NCI-H146 treated with DMSO at 0.1 percent for 48 hours (cell line): ENCODE data around the gene ADAMTS2.

Source experiments
- DNase-seq: peaks from one replicate; lab custom pipeline; 2025; ENCODE audit not compliant: unreplicated experiment; lab: John Stamatoyannopoulos, UW

ADAMTS2 gene

DNA sequence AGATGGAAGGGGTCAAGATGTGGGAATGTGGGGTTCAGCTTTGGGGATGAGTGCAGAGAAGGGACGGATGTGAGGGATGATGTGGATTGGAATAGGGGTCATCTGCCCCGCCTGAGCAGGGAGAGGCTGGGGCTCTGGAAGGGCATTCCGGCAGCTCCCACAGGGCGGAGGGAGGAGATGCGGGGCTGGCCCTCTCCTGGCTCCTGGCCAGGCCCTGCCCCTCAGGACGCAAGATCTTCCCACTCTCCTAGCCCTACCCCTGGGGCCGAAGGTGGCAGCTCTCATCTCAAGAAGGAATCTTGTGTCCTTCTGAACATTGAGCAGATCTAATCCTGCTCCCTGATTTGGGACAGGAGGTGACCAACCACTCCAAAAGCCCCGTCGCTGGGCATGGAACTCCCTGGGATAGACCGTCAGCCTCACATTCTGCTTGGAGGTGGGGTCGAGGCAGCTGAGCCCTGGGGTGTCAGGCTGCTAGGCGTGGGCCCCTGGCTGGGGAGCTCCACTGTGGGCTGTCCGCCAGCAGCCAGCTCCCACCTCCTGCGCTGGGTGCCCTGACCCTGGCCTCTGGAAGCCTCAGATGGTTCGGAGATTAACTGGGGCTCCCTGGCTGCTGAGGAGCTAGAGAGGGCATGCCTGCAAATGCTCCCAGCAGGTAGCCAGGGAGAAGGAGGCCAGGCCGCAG lies 159.9 kb downstream of the ADAMTS2 start:
- no peak for DNase-seq

DNA sequence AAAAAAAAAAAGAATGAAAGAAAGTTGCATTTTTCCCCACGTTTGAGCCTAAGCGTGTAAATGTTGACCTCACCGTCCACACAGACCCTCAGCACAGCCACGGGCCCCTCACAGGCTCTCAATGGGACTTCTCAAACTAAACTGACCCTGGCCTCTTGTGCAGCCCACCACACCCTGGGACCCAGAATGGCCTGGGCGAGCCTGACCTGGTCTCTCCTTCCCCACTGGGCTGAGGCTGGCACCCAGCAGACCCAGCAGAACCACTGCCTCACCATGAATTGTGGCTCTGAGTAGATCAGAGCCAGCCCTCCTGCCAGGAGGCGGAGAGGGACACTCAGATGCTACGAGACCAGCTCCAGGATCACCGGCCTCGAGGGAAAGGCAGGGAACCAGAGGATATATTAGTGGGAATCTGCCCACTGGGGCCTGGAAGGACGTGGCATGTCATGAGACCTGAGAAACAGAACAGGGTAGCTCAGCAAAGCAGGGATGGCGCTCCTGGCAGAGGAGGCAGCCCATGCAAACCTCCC lies 160.7 kb downstream of the ADAMTS2 start:
- DNase-seq = no peak

DNA sequence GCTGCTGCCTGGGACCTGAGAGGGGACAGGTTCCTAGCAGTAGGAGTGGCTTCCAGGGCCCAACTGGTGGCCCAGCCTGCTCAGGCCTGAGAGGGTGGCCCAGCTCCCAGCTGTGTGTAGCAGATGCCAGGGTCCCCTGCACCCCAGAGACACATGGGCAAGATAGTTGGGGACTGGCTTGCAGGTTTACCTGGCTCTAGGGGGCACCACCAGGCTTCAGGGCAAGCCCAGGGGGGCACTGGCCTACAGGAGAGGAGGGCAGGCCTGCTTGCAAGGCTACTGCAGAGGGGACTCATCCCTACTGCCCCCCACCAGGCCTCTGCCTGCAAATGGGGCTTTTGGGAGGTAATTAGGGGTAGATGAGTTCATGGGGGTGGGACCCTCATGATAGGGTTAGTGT lies 161.8 kb downstream of the ADAMTS2 start:
- DNase-seq = no peak

DNA sequence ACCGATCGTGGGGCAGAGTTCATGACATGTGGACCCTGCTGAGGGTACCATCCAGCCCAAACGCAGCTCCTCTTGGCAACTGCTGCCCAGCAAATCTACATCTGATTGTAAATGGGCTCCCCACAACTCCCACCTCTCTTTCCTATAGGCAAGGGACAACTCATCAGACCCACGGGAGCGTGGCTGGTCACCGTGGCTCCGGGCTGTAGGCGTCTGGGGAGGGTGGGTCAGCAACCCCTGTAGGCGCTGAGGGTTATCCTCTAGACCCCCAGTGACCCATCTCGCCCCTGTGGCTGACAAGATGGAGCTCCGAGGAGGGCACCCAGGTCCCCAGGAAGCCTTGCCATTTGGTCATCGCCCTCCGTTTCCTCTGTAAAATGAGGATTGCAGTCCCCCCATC lies 162.7 kb downstream of the ADAMTS2 start:
- DNase-seq = no peak

DNA sequence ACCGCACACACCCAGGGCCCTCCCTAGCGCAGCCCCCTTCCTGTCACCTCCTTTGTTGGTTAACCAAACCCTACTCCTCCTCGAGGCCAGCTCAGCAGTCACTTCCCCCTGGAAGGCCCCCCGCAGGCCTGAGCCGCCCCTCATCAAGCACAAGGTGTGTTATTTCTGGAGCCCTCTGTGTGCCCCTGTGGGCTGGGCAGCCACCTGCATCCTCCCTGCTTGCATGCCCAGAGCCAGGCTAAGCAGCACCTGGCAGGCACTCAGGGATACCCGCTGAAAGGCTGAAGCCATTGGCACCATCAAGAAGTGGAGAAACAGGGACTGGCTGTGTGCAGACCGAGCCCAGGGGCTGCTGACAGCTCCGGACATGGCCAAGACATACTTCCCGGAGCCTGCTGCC lies 163.3 kb downstream of the ADAMTS2 start:
- no peak for DNase-seq

DNA sequence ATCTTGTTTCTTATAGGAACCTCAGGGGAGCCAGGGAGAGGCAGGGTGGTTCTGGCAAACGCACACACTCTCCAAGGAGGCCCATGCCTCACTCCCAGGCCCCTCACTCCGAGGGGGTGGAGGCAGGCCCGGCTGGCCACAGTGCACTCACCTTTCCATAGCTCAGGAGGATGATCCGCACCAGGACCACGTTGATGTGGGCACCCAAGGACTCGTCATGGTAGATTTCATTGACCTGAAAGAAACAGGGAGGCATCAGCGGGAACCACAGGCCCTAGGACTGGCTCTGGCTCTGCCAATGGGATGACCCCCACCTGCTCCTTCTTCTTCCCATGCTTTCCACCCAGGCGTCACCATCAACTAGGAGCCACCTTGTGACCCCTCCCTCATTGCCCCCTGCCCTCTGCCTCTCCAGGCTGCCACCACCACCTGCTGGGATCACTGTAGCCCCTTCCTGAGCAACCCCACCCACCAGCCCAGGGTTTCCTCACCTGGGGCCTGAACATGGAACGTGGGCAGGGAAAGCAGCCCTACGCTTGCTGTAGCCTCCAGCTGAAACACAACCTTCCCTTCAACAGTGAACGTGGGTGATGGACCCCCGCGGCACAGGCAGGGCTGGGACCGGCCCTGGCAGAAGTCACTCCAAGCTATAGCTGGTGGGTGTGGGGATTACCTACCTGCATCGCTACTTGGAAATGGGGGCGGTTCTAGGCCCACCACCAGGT lies 164.2 kb downstream of the ADAMTS2 start:
- no peak for DNase-seq

DNA sequence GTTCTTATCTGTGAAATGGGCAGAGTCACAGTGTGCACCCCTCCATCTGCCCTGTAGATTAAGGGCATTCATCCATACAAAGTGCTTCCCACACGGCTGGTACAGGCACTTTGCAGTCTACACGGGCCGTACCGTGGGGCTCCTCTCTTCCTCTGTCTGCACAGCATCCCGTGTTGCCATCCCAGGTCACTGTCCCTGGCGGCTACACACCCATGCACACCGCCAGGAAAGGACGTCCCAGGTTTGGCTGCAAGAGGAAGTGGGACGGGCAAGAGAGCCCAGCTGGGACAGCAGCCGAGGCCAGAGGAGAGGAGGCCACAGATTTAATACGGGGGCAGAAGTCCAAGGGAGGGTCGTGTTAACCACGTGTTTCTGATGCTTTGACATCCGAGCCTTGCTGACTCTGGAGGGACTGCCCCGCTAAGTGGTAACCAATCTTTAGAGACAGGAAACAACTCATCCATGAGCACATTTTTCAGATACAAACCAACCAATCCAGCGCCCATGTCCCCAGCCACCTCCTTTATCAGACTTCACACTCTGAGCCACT lies 165.1 kb downstream of the ADAMTS2 start:
- no peak for DNase-seq

DNA sequence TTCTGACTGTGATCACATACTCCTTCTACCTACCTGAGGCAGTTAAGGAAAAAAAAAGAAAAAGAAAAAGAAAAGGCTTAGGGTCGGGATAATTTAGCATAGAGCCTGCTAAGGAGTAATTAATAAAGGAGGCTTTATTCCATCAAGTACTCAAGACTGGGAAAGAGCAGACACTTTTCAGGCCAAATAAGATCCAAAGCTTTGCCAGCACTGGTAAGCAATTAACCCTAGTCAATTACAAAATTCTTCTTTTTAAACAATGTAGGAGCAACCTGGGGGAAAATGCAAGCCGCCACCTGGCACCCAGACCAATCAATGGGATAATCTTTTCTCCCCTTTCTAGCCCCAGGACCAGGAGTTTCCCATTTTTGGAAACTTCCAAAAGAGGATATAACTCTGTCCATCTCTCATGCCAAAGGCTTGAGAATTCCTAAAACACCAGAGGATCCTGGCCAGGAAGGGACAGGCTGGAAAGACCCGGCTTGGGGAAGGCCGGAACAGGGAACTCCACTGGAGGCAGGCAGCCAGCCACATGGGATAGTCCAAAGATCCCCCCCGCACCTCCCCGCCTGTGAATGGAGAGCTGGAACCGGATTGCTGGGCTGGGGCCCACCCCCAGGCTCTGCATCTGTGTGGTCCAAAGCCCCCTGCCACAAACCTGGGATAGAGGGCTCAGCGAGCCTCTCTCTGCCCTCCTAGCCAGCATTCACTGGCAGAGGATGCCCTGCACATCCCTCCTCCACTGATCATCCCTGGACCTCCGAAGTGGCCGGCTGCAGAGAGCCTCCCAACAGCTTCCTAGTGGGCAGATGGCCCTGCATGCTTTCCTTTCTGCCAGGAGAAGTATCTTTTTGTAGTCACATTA lies 167.3 kb downstream of the ADAMTS2 start:
- DNase-seq = no peak

DNA sequence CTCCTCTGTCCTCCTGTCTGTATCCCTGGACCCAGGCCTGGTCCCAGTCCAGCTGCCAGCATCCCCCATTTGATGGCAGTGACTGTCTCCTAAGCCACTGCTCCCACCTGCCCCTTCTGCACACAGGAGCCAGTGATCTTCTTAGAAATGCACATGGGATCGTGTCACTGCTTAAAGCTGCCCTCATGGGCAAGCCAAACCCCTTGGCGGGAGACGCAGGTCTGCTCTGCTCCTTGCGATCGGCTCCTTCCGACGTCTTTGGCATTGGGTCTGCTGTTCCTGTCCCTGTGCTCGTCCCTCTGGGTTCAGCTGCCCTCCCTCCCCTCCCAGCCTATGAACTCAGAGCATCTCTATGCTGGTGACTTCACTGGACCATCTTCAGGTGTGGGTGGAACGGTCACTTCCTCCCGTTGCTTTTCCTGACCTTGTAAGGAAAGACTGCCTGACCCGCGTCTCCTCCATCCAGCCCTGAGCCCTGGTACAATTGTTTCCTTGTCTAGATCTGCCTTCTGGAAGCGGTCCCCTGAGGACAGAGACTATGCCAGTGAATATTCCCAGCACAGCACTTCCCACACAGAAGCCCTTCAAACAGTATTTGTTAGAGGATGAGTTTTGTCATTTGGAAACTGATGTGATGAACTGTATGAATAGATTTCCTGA lies 168.6 kb downstream of the ADAMTS2 start:
- no peak for DNase-seq

DNA sequence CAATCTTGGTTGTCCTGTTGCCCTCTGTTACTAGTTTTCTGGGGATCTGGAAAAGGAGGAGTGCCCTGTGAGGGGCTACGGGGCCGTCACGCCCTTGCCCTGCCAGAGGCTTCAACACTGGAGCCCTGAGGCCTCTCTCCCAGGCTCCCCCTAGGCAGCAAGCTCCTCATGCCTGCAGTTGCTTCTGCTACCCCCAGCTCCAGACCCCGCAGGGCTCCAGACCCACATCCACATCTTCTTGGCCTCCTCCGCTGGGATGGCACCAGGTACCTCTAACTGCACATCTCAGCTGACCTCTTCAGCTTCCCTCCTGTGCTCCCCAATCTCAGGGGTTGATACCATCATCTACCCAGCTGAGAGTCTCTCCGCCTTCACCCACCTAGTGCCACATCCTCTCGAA lies 169.1 kb downstream of the ADAMTS2 start:
- DNase-seq = no peak

DNA sequence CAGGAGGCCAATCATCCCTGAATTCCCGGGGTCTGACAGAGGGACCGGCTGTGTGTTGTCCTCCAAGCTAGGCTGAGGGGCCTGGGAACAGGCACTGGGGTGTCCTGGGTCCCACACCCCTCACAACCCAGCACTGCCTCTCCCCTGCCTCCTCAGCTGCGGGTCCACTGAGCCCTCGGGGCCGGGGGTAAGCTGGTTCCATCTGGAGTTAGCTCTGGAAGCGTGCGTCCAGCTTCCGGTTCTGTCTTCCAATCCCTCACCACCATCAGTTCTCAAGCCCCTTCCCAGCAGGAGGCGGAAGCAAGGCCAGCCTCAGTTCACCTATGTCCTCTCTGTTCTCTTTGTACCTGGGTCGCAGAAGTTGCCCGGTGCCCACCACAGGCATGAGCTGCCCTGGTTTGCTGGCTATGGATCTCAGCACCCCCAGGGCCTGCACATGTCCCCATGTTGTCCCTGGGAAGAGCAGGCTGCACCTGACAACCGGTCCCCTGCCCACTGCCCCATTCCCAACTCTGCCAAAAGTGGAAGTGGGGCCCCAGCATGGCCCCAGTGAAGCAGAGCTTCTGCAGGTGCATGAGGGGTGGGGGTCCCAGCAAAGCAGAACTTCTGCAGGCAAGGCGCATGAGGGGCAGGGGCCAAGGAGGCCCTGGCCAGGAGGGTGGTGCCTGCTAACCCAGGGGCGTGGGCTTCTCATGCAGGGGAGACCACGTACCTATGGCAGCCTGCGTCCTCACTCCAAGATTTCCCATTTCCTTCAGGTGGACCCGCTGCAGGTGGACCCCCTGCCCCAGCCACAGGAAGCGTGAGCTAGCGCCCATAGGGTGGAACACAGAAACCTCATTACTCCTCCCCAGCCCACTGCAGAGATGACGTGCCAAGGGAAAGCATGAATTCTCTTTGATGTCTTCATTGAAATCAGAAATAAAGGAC lies 173.2 kb downstream of the ADAMTS2 start:
- DNase-seq = no peak

DNA sequence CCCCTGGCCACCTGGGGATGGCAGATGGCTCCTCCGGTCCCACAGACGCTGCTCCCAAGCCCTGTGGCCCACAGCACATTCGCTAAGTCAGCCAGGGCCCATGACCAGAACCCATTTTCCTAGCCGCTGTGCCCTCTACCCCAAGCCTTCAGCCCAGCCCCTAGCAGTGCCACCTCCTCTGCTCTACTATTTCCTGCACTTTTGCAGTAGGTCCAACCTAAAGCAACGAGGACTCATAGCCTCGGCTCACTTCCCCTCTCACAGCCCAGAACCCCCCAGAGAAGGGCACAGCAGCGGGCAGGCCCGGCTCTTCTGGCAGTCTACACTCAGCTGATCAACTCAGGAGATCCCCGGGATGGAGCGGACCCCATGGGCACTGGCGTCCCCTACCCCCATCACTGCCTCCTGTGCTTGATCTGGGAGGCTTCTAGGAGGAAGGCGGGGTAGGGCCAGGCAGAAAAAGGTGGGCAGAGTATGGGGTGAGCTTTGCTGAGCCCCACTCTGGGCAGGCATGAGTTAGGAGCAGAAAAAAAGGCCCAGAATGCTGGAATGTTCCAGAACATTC lies 173.9 kb downstream of the ADAMTS2 start:
- no peak for DNase-seq

DNA sequence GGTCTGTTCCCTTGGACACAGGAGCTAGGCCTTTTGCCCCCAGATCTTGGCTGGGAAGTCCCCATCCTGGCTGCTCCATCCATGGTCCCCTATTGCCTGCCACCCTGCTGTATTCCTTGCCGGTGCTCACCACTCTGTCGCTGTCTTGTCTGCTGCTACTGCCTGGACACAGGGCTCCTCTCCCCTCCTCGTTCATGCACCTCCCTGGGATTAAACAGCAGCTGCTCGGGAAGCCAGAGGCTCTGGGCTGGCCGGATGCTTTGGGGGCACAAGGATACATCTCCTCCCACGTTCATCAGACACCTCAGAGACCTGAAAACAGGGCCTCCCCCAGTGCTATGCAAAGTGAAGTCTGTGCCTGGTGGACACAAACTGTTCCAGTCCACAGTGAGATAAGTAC lies 174.7 kb downstream of the ADAMTS2 start:
- no peak for DNase-seq

DNA sequence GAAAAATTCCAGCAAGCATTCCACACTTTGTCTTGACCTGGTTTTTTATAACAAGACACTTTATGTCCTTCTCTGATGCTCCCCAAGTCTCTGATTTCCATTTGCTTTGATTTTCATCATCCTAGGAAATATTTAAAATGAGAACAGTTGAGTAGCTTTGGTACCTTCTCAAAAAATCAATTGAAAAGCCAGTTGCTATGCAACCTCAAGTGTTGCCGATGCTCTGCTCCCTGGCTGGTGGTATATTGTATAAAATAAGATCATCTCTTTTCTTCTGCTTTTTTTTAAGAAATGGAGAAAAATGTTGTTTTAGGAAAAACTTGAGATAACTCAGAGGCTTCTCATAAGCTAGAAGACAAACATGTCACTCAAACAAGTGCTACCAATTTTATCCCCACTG lies 175.4 kb downstream of the ADAMTS2 start:
- DNase-seq = no peak

DNA sequence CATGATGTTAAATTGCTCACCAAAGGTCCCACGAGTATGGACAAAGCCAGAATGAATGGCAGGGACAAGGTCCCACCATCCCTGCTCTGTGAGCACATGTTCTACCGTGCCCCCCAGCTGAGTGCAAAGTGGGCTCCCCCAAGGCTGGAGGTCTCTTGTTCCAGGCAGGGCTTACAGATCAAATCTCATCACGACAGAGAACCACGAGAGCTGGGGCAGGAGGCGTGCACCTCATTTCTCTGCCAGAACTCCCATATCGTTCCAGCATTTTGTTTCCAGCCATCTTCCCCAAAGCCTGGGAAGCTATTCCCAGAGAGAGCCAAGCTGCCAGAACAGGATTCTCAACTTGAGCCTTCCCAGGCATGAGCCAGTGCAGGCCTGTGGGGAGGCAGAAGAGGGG lies 176.6 kb downstream of the ADAMTS2 start:
- no peak for DNase-seq

DNA sequence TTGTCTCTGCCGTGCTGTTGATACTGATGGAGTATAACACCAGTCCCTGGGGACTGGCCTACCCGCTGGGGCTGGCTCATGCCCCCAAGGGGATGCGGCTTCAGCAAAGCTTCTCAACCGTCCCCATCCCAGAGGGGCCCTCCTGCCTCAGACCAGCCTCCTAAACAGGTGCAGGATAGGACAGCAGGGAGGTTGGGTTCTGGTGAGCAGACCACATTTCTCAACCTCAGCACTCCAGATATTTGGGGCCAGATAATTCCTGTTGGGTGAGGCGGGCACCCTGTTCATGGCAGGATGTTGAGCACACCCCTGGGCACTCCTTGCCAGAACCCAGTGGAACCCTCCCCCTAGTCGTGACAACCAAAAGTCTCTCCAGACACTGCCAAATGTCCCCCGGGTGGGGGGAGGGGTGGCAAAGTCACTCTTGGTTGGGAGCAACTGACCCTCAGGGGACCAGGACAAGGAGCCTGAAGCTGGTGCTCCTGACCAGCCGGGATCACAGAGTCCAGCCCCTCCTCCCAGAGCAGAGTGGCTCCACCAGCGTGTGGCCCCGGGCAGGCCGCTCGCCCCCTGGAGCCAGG lies 177.3 kb downstream of the ADAMTS2 start:
- no peak for DNase-seq

DNA sequence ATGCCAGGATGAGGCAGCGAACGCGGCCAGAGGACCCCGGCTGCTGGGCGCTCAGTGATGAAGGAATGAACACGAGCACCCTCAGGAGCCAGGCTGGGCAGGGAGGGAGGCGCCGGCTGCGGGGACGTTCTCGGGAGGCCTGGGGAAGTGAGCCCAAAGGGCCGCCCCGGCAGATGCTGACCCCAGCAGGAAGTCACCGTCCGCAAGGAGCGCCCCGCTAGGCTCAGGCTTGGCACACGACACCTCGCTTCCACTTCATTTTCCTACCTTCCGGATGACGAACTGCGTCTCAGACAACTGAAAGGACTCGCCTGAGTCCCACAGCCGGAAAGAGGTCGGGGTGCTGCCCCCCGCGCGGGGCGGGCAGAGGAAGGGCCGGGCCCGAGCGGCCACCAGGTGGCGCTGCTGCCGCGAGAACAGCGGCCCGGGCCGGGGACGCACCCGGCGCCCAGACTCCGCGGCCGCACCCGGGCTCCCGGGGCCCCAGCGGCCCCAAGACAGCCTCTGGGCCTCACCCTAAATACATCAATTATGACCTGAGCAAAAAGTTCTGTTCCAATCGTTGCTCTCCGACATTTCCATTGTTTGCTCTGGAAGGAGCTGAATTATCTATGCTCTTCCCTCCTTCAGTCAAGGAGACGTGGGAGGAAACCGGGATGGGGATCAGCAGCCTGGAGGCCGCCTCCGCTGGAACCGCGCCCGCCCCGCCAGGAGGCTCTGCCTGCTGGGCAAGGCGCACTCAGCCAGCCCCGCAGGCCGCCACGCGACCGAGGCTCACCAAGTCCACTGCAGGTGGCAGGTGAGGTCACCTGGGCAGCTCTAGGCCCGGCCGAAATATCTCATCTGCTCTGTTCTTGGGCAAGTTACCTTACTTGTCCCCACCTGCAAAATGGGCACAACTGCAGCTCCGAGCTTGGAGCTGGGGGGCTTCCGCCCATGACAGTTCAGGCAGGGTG lies 178.1 kb downstream of the ADAMTS2 start:
- DNase-seq = no peak
